Right hindlimb (tissue), 1 donor: ENCODE measurements around the gene ZKSCAN8.

Experiments
- DNase-seq: peaks from one replicate; pipeline ENCODE4 v3.0.0-alpha.2; 2018

The ZKSCAN8 gene

GRCh38 chr6:28140616-28141015 lies 1.1 kb upstream of the ZKSCAN8 start:
- DNase-seq, result no peak

DNA sequence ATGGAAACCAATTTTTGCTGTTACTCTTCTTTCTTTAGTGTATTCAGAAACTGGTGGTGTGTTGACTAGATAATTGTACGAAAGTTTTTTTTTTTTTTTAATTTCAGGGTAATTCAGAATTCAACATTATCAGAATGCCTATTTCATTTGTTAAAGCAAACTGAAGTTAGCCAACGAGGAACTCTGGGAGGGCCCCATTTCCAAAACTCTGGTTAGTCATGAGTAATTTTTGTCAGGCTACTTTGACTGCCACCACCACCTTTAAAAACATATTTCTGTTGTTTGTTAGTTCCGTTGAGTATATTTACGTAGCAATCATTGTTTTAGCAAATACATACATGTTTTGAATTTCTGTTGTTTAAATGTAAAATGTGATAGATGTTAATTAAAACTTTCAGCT lies 763 bp downstream of the ZKSCAN8 start:
- no peak for DNase-seq

DNA sequence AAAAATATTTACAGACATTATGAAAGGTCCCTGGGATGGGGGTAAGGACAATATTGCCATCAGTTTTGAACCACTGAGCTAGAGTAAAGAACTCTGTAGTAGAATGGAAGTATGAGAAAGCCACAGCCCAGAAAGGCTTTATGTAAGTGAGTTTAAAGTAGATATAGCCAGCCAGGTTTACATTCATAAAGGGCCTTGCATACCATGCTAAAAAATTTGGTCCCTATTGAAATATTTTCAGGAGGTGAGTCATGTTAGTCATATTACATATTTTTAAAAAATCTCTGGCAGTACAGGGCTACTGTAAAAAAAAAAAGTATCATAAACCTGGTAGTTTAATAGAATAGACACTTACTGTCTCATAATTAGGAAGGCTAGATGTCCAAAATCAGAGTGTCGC lies 3.5 kb downstream of the ZKSCAN8 start:
- DNase-seq, result no peak

- DNase-seq, result no peak
Measured at GRCh38 chr6:28152531-28152930, 10.8 kb downstream of the ZKSCAN8 start.

DNA sequence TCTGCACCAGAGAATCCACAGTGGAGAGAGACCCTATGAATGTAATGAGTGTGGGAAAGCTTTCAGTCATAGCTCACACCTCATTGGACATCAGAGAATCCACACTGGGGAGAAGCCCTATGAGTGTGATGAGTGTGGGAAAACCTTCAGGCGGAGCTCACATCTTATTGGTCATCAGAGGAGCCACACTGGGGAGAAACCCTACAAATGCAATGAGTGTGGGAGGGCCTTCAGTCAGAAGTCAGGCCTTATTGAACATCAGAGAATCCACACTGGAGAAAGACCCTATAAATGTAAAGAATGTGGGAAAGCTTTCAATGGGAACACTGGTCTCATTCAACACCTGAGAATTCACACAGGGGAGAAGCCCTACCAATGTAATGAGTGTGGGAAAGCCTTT lies 11.9 kb downstream of the ZKSCAN8 start:
- DNase-seq, result no peak

GRCh38 chr6:28154357-28154756 lies 12.7 kb downstream of the ZKSCAN8 start:
- DNase-seq, result no peak

GRCh38 chr6:28158318-28158717 lies 16.6 kb downstream of the ZKSCAN8 start:
- DNase-seq, result no peak

- no peak for DNase-seq
Measured at GRCh38 chr6:28159029-28159607, 17.4 kb downstream of the ZKSCAN8 start.

DNA sequence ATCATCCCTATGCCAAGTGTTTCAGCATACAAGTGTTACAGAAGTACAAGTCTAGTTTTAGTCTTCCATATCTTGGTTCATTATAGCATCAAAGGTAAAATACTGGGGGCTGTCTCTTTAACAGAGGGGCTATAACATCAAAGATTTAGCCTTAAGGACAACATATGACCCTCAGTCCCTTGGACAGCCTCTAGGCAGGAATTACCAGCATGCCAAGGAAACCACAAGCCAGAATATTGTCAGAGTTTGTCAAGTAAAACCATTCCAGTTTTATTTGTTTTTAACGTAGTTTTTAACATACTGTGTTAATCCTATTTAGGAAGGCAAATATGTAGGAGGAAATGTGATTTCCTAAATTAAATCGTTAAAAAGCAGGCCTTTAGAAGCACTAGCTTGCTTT lies 18.6 kb downstream of the ZKSCAN8 start:
- no peak for DNase-seq

DNA sequence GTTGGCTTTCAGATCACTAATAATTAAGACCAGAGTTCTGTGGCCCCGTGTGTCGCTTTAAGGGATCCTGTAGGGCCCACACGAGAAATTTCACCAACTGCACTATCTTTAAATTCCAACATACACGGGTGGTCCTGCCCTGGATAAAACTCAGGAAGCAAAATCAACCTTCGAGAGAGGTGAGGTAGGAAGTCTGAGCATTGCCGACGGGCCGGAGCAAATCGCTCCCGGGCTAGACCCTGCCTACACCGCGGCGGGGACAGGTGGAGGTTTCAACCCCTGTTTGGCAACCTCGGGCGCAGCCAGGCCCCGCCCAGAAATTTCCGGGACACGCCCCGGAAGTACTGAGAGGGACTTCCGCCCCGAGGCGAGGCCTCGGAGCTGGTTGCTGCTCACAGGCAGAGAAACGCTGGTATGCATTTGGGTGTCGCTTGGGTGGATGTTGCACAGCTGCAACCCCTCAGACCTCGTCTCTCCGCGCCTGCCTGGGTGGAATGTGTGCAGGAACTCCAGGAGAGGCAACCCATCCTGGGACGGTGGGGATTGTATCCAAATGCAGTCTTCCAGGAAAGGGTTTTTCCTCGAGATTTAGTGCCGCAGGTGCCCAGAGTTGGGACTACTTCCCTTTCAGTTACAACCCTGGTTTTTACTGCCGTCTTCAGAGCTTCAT lies 19.9 kb downstream of the ZKSCAN8 start:
- peak; percentile 83 for DNase-seq

DNA sequence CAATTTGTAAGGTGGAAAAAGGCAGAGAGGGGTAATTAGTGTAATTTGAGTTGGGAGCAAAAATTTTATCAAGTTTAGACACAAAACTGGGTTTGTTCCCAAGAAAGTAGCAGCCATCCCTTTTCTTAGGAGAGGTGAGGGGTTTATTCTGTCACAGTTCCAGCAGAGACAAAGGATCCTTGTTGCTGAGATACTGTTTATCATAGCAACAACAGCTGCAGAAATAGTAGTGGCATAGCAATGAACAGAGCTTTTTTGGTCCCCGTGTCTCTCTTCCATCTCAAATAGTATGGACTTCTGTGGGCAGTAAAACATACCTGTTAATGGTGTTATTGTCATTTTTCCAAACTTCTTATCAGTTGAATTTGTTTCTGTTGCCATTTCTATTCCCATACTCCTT lies 23.9 kb downstream of the ZKSCAN8 start:
- no peak for DNase-seq

DNA sequence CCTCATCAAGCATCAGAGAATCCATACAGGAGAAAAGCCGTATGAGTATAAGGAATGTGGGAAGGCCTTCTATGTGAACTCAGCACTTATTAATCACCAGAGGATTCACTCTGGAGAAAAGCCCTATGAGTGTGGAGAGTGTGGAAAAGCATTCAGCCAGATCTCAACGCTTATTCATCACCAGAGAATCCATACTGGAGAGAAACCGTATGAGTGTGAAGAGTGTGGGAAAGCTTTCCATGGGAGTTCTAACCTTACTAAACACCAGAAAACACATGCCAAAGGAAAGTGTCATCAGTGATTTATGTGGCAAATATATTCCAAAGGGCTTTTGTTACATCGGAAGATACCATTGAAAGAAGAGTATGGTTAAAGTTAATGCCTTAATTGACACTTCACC lies 25.4 kb downstream of the ZKSCAN8 start:
- no peak for DNase-seq

DNA sequence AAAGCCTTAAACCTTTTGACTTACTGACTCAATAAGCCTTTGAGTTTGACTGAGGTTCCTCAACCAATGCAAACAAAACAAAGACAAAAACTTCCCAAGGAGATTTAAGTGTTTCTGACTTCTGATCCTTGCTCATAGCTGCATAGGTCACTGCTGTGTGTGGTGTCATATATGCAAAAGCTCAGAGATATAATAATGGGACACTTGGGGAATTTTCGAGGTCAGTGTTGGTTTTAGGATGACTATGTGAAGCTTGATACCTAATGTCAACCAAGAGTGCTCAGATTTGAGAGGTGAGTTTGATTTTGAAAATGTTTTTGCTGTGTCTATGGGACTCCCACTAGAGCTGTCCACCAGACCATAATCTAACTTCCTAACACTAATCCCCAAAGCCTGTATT lies 26.2 kb downstream of the ZKSCAN8 start:
- DNase-seq, result no peak

- DNase-seq, result no peak
Measured at GRCh38 chr6:28171271-28171670, 29.6 kb downstream of the ZKSCAN8 start.

GRCh38 chr6:28172006-28172405 lies 30.3 kb downstream of the ZKSCAN8 start:
- DNase-seq, result no peak

DNA sequence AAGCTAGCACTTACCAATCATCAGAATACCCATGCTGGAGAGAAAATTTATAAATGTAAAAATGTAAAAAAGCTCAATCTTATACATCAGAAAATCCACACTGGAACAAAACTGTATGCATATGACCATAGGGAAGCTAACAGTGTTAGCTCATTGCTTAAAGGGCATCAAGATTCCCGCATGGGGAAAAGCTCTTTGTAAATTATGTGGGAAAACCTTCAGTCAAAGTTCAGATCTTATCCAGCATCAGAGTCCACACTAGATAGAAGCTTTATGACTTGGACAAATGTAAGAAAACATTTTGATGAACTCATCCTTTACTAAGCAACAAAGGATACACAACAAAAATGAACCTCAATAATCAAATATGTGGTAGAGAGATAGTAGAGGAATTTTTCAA lies 34.7 kb downstream of the ZKSCAN8 start:
- no peak for DNase-seq

GRCh38 chr6:28182255-28182654 lies 40.6 kb downstream of the ZKSCAN8 start:
- DNase-seq, result no peak

- no peak for DNase-seq
Measured at GRCh38 chr6:28188111-28188979, 46.7 kb downstream of the ZKSCAN8 start.

- no peak for DNase-seq
Measured at GRCh38 chr6:28200020-28200419, 58.3 kb downstream of the ZKSCAN8 start.

DNA sequence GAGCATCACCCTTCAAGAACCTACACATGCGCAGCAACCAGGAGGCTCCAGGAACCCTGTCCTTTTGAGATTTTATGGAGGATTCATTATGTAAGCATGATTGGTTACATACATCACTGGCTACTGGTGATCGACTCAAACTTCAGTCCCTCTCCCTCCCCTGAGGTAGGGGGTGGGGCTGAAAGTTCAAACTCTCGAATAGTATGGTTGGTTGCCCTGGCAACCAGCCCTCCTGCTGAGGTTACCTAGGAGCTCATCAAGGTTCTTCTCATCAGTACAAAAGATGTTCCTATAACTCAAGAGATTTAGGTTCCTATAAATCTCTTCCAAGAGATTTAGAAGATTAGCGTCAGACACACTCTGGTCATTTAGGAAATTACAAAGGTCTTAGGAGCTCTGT lies 61.5 kb downstream of the ZKSCAN8 start:
- no peak for DNase-seq

DNA sequence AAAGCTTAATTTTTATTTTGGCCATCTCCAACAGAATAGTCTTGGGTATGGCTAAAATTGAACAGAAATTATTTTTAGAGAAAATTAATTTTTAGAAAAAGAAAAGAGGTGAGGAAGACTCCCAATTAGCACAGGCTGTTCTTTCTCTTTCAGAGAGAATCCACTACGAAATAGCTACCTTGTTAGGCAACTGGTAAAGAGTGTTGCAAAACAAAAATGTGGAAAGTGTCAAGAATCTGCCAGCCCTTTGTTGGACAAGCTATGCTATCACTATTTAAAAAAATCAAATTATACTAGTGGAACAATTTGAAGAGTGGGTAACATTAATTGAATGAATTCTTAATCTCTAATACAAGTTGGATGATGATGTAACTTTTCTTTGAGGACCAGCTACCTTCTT lies 64.2 kb downstream of the ZKSCAN8 start:
- no peak for DNase-seq

- DNase-seq, result no peak
Measured at GRCh38 chr6:28206527-28206926, 64.8 kb downstream of the ZKSCAN8 start.

- peak; percentile 25 for DNase-seq
Measured at GRCh38 chr6:28206928-28207509, 65.3 kb downstream of the ZKSCAN8 start.
